H9 (cell line): ENCODE measurements around the gene CUEDC1. TPM values are rescaled to one million over a fixed set of nuclear protein-coding genes. Genes with fewer than 3 reads are reported as not detected.

Source experiments
- DNase-seq: peaks from one replicate; pipeline ENCODE4 v3.0.0-alpha.2; 2017
- H2AFZ ChIP-seq: one replicate; pipeline ENCODE4 v1.6.1; 2013; ENCODE audit warnings: mild to moderate bottlenecking, low read length, control low read depth, moderate library complexity
- H2AK5ac ChIP-seq: 2 replicates; pipeline ENCODE4 v1.6.1; 2013; ENCODE audit warnings: low read length, control low read depth, mixed read lengths; ENCODE audit not compliant: insufficient read length
- H2BK120ac ChIP-seq: one replicate; pipeline ENCODE4 v1.6.1; 2013; ENCODE audit warnings: low read depth, mild to moderate bottlenecking, low read length, control low read depth, inconsistent platforms; ENCODE audit not compliant: poor library complexity, severe bottlenecking
- H2BK12ac ChIP-seq: 2 replicates; pipeline ENCODE4 v1.6.1; 2013; ENCODE audit warnings: low read length, control low read depth, mixed read lengths, low read depth; ENCODE audit not compliant: insufficient read length
- H2BK15ac ChIP-seq: 2 replicates; pipeline ENCODE4 v1.6.1; 2013; ENCODE audit warnings: low read depth, low read length, control low read depth
- H2BK20ac ChIP-seq: one replicate; pipeline ENCODE4 v1.6.1; 2013; ENCODE audit warnings: low read depth, mild to moderate bottlenecking, low read length, control low read depth, inconsistent platforms; ENCODE audit not compliant: poor library complexity, severe bottlenecking
- H2BK5ac ChIP-seq: 2 replicates; pipeline ENCODE4 v1.6.1; 2013; ENCODE audit warnings: low read length, control low read depth, mixed read lengths; ENCODE audit not compliant: insufficient read length
- H3K14ac ChIP-seq: 2 replicates; pipeline ENCODE4 v1.6.1; 2013; ENCODE audit warnings: low read length, control low read depth; ENCODE audit not compliant: insufficient read depth
- H3K18ac ChIP-seq: 2 replicates; pipeline ENCODE4 v1.6.1; 2013; ENCODE audit warnings: low read depth, mild to moderate bottlenecking, mixed read lengths, low read length, control low read depth; ENCODE audit not compliant: insufficient read length
- H3K23ac ChIP-seq: 2 replicates; pipeline ENCODE4 v1.6.1; 2013; ENCODE audit warnings: low read length, control low read depth, mixed read lengths, low read depth; ENCODE audit not compliant: insufficient read length
- H3K23me2 ChIP-seq: 2 replicates; pipeline ENCODE4 v1.6.1; 2013; ENCODE audit warnings: low read depth, mild to moderate bottlenecking, mixed read lengths, low read length, control low read depth; ENCODE audit not compliant: insufficient read length, poor library complexity, severe bottlenecking
- H3K27ac ChIP-seq: 2 replicates; pipeline ENCODE4 v1.5.1; 2013; ENCODE audit warnings: low read length, control low read depth, mixed read lengths, low read depth; ENCODE audit not compliant: insufficient read length
- H3K27me3 ChIP-seq: 2 replicates; pipeline ENCODE4 v1.6.1; 2013; ENCODE audit warnings: low read length, control low read depth, inconsistent platforms; ENCODE audit not compliant: insufficient read depth
- H3K4ac ChIP-seq: 2 replicates; pipeline ENCODE4 v1.6.1; 2013; ENCODE audit warnings: low read depth, mild to moderate bottlenecking, control low read depth, inconsistent platforms, low read length, moderate library complexity
- H3K4me1 ChIP-seq: 2 replicates; pipeline ENCODE4 v1.6.1; 2013; ENCODE audit warnings: low read length, control low read depth, inconsistent platforms; ENCODE audit not compliant: insufficient read depth
- H3K4me2 ChIP-seq: 2 replicates; pipeline ENCODE4 v1.6.1; 2013; ENCODE audit warnings: low read length, control low read depth, mixed read lengths; ENCODE audit not compliant: insufficient read length, insufficient read depth
- H3K56ac ChIP-seq: 2 replicates; pipeline ENCODE4 v1.6.1; 2013; ENCODE audit warnings: low read depth, mild to moderate bottlenecking, mixed read lengths, low read length, control low read depth; ENCODE audit not compliant: insufficient read length
- H3K79me1 ChIP-seq: 2 replicates; pipeline ENCODE4 v1.6.1; 2013; ENCODE audit warnings: low read depth, mild to moderate bottlenecking, moderate library complexity, low read length, control low read depth, inconsistent platforms; ENCODE audit not compliant: insufficient read depth, poor library complexity, severe bottlenecking
- H3K79me2 ChIP-seq: 2 replicates; pipeline ENCODE4 v1.6.1; 2013; ENCODE audit warnings: low read length, control low read depth, inconsistent platforms; ENCODE audit not compliant: insufficient read depth
- H3K9ac ChIP-seq: 2 replicates; pipeline ENCODE4 v1.6.1; 2013; ENCODE audit warnings: low read length, control low read depth, mixed read lengths; ENCODE audit not compliant: insufficient read length; ENCODE audit errors: extremely low read depth
- H3K9me3 ChIP-seq: one replicate; pipeline ENCODE4 v1.6.1; 2013; ENCODE audit warnings: low read depth, low read length, inconsistent platforms; ENCODE audit not compliant: control insufficient read depth
- H3T11ph ChIP-seq: one replicate; pipeline ENCODE4 v1.6.1; 2013; ENCODE audit warnings: mild to moderate bottlenecking, low read length, control low read depth, inconsistent platforms
- H4K20me1 ChIP-seq: one replicate; pipeline ENCODE4 v1.6.1; 2013; ENCODE audit not compliant: control insufficient read depth, insufficient read length, insufficient read depth
- H4K5ac ChIP-seq: 2 replicates; pipeline ENCODE4 v1.6.1; 2013; ENCODE audit warnings: low read depth, mild to moderate bottlenecking, mixed read lengths, low read length, control low read depth; ENCODE audit not compliant: insufficient read length
- H4K8ac ChIP-seq: replicated peaks from 2 replicates; pipeline ENCODE4 v1.6.1; 2013; ENCODE audit warnings: low read length, control low read depth, mixed read lengths, low read depth; ENCODE audit not compliant: insufficient read length
- H4K91ac ChIP-seq: 2 replicates; pipeline ENCODE4 v1.6.1; 2013; ENCODE audit warnings: low read depth, mild to moderate bottlenecking, moderate library complexity, mixed read lengths, low read length, control low read depth; ENCODE audit not compliant: insufficient read length
- H3K27ac Mint-ChIP-seq, 3 experiments: 2 replicates in 2 of 3; 3 replicates in 1 of 3; pipeline ENCODE4 v1.8.0; 2020 to 2021; ENCODE audit warnings: mixed read lengths in 3 of 3, mild to moderate bottlenecking in 1 of 3, moderate library complexity in 1 of 3
- H3K27me3 Mint-ChIP-seq: 2 replicates; pipeline ENCODE4 v1.8.0; 2021; ENCODE audit warnings: low read depth, mild to moderate bottlenecking, moderate library complexity, mixed read lengths
- H3K36me3 Mint-ChIP-seq, 3 experiments: 2 replicates in 2 of 3; 3 replicates in 1 of 3; pipeline ENCODE4 v1.8.0; 2020 to 2021; ENCODE audit warnings: low read depth in 3 of 3, mixed read lengths in 3 of 3; ENCODE audit not compliant: insufficient read depth in 1 of 3
- H3K4me1 Mint-ChIP-seq, 2 experiments: 2 replicates each; pipeline ENCODE4 v1.8.0; 2020; ENCODE audit warnings: mixed read lengths in 2 of 2
- H3K4me3 Mint-ChIP-seq, 2 experiments: 2 replicates in 1 of 2; 3 replicates in 1 of 2; pipeline ENCODE4 v1.8.0; 2020 to 2021; ENCODE audit warnings: mild to moderate bottlenecking in 2 of 2, mixed read lengths in 2 of 2, moderate library complexity in 1 of 2
- H3K9me3 Mint-ChIP-seq, 2 experiments: 2 replicates in 1 of 2; 3 replicates in 1 of 2; pipeline ENCODE4 v1.8.0; 2020; ENCODE audit warnings: mild to moderate bottlenecking in 2 of 2, mixed read lengths in 2 of 2, moderate library complexity in 1 of 2
- WGBS: extraction: QIAGEN DNeasy Blood & Tissue Kit; methylation state at CpG from one replicate; pipeline ENCODE4 v1.1.7; 2013; ENCODE audit warnings: missing lambda C conversion rate, low lambda C conversion rate, mixed read lengths; ENCODE audit not compliant: insufficient read length; ENCODE audit errors: extremely low coverage; 5-methylcytosine and 5-hydroxymethylcytosine counted together
- total RNA-seq: library from RNA; stranded (reverse); gene quantifications from 2 replicates; pipeline ENCODE4 v1.2.1, GENCODE V29; 2021
- TF ChIP-seq, protein P1 (sequence below): fragments of 200-600 bp; sonication (generic); conservative IDR thresholded peaks from 3 replicates; pipeline ENCODE4 v1.8.0; 2021; ENCODE audit warnings: antibody characterized with exemption, mild to moderate bottlenecking

Gene CUEDC1
- total RNA-seq, 1 experiment from 2014 or later = 7.3 TPM

DNA sequence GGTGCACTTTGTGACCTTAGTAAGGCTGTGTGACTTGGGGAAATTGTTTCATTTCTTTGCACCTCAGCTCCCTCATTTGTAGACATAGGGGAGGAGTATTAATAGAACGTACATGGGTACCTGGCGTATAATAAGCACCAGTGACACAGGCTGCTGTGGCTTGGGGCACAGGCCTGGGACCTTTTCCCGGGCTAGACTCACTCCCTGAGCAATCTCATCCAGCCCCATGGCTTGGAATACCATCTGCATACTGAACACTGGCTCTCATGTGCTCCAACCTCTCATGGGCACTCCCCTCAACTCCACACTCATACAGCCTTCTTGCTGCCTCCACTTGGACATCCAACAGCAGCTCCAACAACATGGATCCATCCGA, 64.4 kb downstream of the CUEDC1 start:
- no peak overlapping the region for H3K4ac ChIP-seq
- H4K91ac ChIP-seq = no peak overlapping the region
- no peaks in the 10 kb centered on the region for H3K27me3 ChIP-seq
- H2BK20ac ChIP-seq = no peak overlapping the region
- no peaks in the 10 kb centered on the region for H3K79me1 ChIP-seq
- no peak overlapping the region for H2BK5ac ChIP-seq
- H3K14ac ChIP-seq = no peak overlapping the region
- Mint-ChIP-seq H3K9me3 (no peaks in the 10 kb centered on the region; a peak in 1 of 5 replicates), H3K36me3 (no peaks in the 10 kb centered on the region; a peak in 1 of 7 replicates), H3K27me3 (no peaks in the 10 kb centered on the region), H3K4me3 (no peak overlapping the region), H3K4me1 (peaks cover 12 to 24% of the 10 kb centered on the region in 2 experiments), H3K27ac (no peak overlapping the region)
- H3K4me1 ChIP-seq = peaks cover 4% of the 10 kb centered on the region; the same call in 1 of the 2 replicates
- no peak overlapping the region for H3K27ac ChIP-seq
- no peak overlapping the region for H3K18ac ChIP-seq
- no peak overlapping the region for H3K4me2 ChIP-seq
- no peak overlapping the region for H3T11ph ChIP-seq
- DNase-seq = no peak
- WGBS = no CpG with 5 or more reads among the region's 4 CpGs
- no peak overlapping the region for H2BK12ac ChIP-seq
- no peak overlapping the region for H3K9ac ChIP-seq
- H4K20me1 ChIP-seq = no peaks in the 10 kb centered on the region
- no peaks in the 10 kb centered on the region for H3K23me2 ChIP-seq
- no peak overlapping the region for H2AK5ac ChIP-seq
- no peak overlapping the region for H2AFZ ChIP-seq
- no peak overlapping the region for H2BK15ac ChIP-seq
- no peaks in the 10 kb centered on the region for H3K79me2 ChIP-seq
- H4K5ac ChIP-seq = no peak overlapping the region
- H3K56ac ChIP-seq = no peak overlapping the region
- H2BK120ac ChIP-seq = no peak overlapping the region
- H3K9me3 ChIP-seq = no peaks in the 10 kb centered on the region
- H4K8ac ChIP-seq = no peak overlapping the region
- no peak overlapping the region for H3K23ac ChIP-seq
- TF ChIP-seq, protein P1, sequence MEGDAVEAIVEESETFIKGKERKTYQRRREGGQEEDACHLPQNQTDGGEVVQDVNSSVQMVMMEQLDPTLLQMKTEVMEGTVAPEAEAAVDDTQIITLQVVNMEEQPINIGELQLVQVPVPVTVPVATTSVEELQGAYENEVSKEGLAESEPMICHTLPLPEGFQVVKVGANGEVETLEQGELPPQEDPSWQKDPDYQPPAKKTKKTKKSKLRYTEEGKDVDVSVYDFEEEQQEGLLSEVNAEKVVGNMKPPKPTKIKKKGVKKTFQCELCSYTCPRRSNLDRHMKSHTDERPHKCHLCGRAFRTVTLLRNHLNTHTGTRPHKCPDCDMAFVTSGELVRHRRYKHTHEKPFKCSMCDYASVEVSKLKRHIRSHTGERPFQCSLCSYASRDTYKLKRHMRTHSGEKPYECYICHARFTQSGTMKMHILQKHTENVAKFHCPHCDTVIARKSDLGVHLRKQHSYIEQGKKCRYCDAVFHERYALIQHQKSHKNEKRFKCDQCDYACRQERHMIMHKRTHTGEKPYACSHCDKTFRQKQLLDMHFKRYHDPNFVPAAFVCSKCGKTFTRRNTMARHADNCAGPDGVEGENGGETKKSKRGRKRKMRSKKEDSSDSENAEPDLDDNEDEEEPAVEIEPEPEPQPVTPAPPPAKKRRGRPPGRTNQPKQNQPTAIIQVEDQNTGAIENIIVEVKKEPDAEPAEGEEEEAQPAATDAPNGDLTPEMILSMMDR = no peak
